ENCODE measurements around the gene EPN3. TPM values are rescaled to one million over a fixed set of nuclear protein-coding genes. Genes with fewer than 3 reads are reported as not detected.

EPN3 gene
- total RNA-seq, 1 experiment from 2014 or later = 17.8 TPM

GRCh38 chr17:50517504-50518383, 14.8 kb upstream of the EPN3 start:
- ATAC-seq (peak; percentile 68), DNase-seq (ENCODE audit: low read depth, low spot score) (no peak)
- H3K4me3 ChIP-seq (replicated peaks in 1 of 2; ENCODE audit: low read depth in 1 of 2, low read length in 2 of 2) = no peak overlapping the region
- ChIA-PET CTCF (interaction anchor here (0.8 kb wide), 1 partner anchor 16 kb away, joined by 3 read pairs; no protein-coding TSS in a partner anchor), RAD21 (ENCODE audit: low non-redundant PET in 1 of 2, low total read pairs in 2 of 2, uncharacterized antibody in 2 of 2, unreplicated experiment in 2 of 2) (no interaction called here), POLR2A (no interaction called here)
- H3K9me3 ChIP-seq (ENCODE audit: control insufficient read depth in 1 of 2, insufficient read depth in 1 of 2, low read depth in 1 of 2, low read length in 2 of 2) = no peaks in the 10 kb centered on the region
- no peaks in the 10 kb centered on the region for H3K9me2 ChIP-seq (ENCODE audit: insufficient read depth)
- H3K4me1 ChIP-seq (ENCODE audit: control insufficient read depth in 1 of 2, insufficient read depth in 2 of 2, low read length in 2 of 2) = peaks cover 0 to 6% of the 10 kb centered on the region in 2 experiments; a peak in 1 of 4 replicates
- no peaks in the 10 kb centered on the region for H4K20me1 ChIP-seq (ENCODE audit: insufficient read depth)
- H3K27ac ChIP-seq (ENCODE audit: low read depth, low read length) = no peak overlapping the region
- no peak for TF ChIP-seq SRF (IDR thresholded peaks at IDR 0.05; ENCODE audit: low read depth)
- no peak for TF ChIP-seq EGR1 (IDR thresholded peaks at IDR 0.05; ENCODE audit: low read depth)
- no peak for TF ChIP-seq ZNF274 (IDR thresholded peaks at IDR 0.05; ENCODE audit: low read depth, low read length)
- no peak for TF ChIP-seq POLR2AphosphoS5 (IDR thresholded peaks at IDR 0.05; ENCODE audit: low read depth, low read length)
- TF ChIP-seq EZH2phosphoT487 (IDR thresholded peaks at IDR 0.05; ENCODE audit: borderline replicate concordance) = no peak
- TF ChIP-seq ATF3 (IDR thresholded peaks at IDR 0.05) = no peak
- TF ChIP-seq YY1 (IDR thresholded peaks at IDR 0.05; ENCODE audit: extremely low read depth, insufficient replicate concordance, low read depth, low read length) = no peak
- TF ChIP-seq CEBPB (IDR thresholded peaks at IDR 0.05; ENCODE audit: low read depth) = no peak
- TF ChIP-seq POLR2A (IDR thresholded peaks at IDR 0.05; ENCODE audit: borderline replicate concordance, extremely low read depth, insufficient read depth, insufficient read length) = no peak
- TF ChIP-seq JUND (IDR thresholded peaks at IDR 0.05) = no peak
- no peak for TF ChIP-seq CBX3 (IDR thresholded peaks at IDR 0.05; ENCODE audit: low read depth)
- TF ChIP-seq TCF7L2 (IDR thresholded peaks at IDR 0.05; ENCODE audit: borderline replicate concordance, extremely low read depth, insufficient read depth, insufficient read length) = no peak
- TF ChIP-seq EZH2 (IDR thresholded peaks at IDR 0.05) = no peak
- TF ChIP-seq MAX (IDR thresholded peaks at IDR 0.05) = no peak
- TF ChIP-seq ZBTB33 (IDR thresholded peaks at IDR 0.05; ENCODE audit: extremely low read depth, insufficient replicate concordance, low read length) = no peak
- no peak for TF ChIP-seq ELF1 (IDR thresholded peaks at IDR 0.05; ENCODE audit: borderline replicate concordance, low read depth)
- no peak for TF ChIP-seq SIN3A (IDR thresholded peaks at IDR 0.05; ENCODE audit: low read depth)
- TF ChIP-seq ZFX (IDR thresholded peaks at IDR 0.05) = no peak
- H2AFZ ChIP-seq (ENCODE audit: low read depth, low read length, poor library complexity, severe bottlenecking) = peak overlapping the region; percentile 41
- no peaks in the 10 kb centered on the region for H3K36me3 ChIP-seq (ENCODE audit: control insufficient read depth in 1 of 2, insufficient read depth in 2 of 2, low read length in 2 of 2)
- no peaks in the 10 kb centered on the region for H3K27me3 ChIP-seq (ENCODE audit: insufficient read depth, low read length)
- no peak overlapping the region; the same call in 1 of the 2 replicates for H3K4me2 ChIP-seq (ENCODE audit: low read length)
- intact Hi-C loops (cut with micrococcal nuclease) = no loop called here
- no peak overlapping the region for H3K9ac ChIP-seq (ENCODE audit: low read length)
- no TSS peak for BruUV-seq (replicated peaks)
- no peaks in the 10 kb centered on the region for H3K79me2 ChIP-seq (ENCODE audit: insufficient read depth, low read length)
